ENCODE data around the gene TMEM183A.

DNA sequence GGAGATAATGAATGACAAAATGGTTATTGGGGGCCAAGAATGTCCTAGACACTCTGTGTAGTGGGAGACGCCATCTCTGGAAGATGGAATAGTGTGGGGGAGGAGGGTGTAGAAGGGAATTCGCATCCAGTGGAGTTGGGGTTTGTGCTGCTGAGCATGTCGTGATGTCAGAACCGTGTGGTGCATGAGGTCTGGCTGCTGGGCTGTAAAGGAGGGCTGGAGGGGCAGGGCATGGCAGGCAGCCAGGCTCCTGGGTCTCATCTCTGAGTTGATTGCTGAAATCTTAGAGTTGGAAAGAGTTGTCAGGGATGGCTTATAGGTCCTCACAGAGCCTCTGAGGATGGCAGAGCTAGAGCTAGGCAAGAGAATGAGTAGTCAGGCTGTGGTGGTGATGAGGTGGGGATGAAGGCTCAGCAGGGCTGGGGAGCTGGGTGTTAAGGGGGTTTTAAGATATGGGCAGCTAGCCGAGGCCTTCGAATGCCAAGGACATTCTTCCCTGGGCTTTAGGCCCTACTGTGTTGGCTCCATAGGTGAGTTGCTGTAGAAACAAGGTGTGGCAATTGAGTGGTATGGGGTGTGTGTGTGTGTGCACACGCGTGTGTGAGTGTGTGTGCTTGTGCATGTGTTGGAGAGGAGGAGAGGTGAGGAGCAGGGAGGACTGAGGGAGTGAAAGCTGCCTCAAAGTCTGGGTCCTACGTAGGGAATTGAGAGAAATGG is 21.1 kb downstream of the TMEM183A start:
- TF ChIP-seq NFE2L2 (IDR thresholded peaks at IDR 0.05; ENCODE audit: low read depth, low read length) (no peak), RFX5 (IDR thresholded peaks at IDR 0.05; ENCODE audit: low read depth, low read length) (no peak), RCOR1 (IDR thresholded peaks at IDR 0.05; ENCODE audit: insufficient replicate concordance, low read length) (no peak)
- TF ChIP-seq, protein P1, sequence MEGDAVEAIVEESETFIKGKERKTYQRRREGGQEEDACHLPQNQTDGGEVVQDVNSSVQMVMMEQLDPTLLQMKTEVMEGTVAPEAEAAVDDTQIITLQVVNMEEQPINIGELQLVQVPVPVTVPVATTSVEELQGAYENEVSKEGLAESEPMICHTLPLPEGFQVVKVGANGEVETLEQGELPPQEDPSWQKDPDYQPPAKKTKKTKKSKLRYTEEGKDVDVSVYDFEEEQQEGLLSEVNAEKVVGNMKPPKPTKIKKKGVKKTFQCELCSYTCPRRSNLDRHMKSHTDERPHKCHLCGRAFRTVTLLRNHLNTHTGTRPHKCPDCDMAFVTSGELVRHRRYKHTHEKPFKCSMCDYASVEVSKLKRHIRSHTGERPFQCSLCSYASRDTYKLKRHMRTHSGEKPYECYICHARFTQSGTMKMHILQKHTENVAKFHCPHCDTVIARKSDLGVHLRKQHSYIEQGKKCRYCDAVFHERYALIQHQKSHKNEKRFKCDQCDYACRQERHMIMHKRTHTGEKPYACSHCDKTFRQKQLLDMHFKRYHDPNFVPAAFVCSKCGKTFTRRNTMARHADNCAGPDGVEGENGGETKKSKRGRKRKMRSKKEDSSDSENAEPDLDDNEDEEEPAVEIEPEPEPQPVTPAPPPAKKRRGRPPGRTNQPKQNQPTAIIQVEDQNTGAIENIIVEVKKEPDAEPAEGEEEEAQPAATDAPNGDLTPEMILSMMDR (conservative IDR thresholded peaks at IDR 0.05; ENCODE audit: low read depth, low read length): no peak
